Panc1 (cell line): ENCODE measurements around the gene EPGN. TPM values are rescaled to one million over a fixed set of nuclear protein-coding genes. Genes with fewer than 3 reads are reported as not detected.

ENCODE experiments used
- ATAC-seq: fragments of 200-7000 bp; cut with Tn5 transposase; 2 replicates; pipeline ENCODE4 v1.9.1; 2020; ENCODE audit warnings: mild to moderate bottlenecking, moderate library complexity
- BruUV-seq: library from RNA; stranded (reverse); fragments of 400-500 nt; replicated peaks from 2 replicates; lab custom pipeline; 2021; lab: Mats Ljungman, UMichigan
- CTCF ChIA-PET: fragments of 300-600 bp; sonication (Branson Sonifier 250); formaldehyde crosslinking; loops from one replicate; lab custom pipeline; 2022; ENCODE audit warnings: antibody characterized with exemption; lab: Charles Lee
- POLR2A ChIA-PET: fragments of 300-600 bp; sonication (Branson Sonifier 250); formaldehyde crosslinking; loops from one replicate; lab custom pipeline; 2022; ENCODE audit warnings: antibody characterized with exemption; lab: Charles Lee
- DNase-seq: peaks from one replicate; pipeline ENCODE4 v3.0.0-alpha.2; 2010; ENCODE audit warnings: low read depth, low spot score
- H3K27ac ChIP-seq: 2 replicates; pipeline ENCODE4 v1.5.1; 2011; ENCODE audit warnings: mild to moderate bottlenecking, low read length, inconsistent platforms
- H3K27me3 ChIP-seq: fragments of 200-500 bp; sonication (Bioruptor generic); 2 replicates; pipeline ENCODE4 v1.6.0; 2014; ENCODE audit warnings: low read length, inconsistent platforms; ENCODE audit not compliant: control insufficient read depth, insufficient read depth
- H3K36me3 ChIP-seq: fragments of 200-500 bp; sonication (Bioruptor generic); 2 replicates; pipeline ENCODE4 v1.5.1; 2014; ENCODE audit warnings: inconsistent platforms, mild to moderate bottlenecking, low read length, moderate library complexity; ENCODE audit not compliant: control insufficient read depth, insufficient read depth
- H3K4me1 ChIP-seq: 2 replicates; pipeline ENCODE4 v1.5.1; 2011; ENCODE audit warnings: inconsistent platforms, mild to moderate bottlenecking, low read length, moderate library complexity; ENCODE audit not compliant: control insufficient read depth, insufficient read depth
- H3K4me3 ChIP-seq, 2 experiments: 2 replicates each; pipeline ENCODE4 v1.5.1; 2011 to 2012; ENCODE audit warnings: low read depth in 2 of 2, low read length in 2 of 2, mild to moderate bottlenecking in 2 of 2, inconsistent platforms in 1 of 2, moderate library complexity in 1 of 2
- H3K9me3 ChIP-seq: fragments of 200-500 bp; sonication (Bioruptor generic); 2 replicates; pipeline ENCODE4 v1.5.1; 2014; ENCODE audit warnings: low read depth, mild to moderate bottlenecking, inconsistent platforms, low read length, moderate library complexity; ENCODE audit not compliant: control insufficient read depth, insufficient read depth
- CTCF ChIP-seq: fragments of 450-650 bp; IDR thresholded peaks from 2 replicates; pipeline ENCODE4 v1.5.1; 2017; ENCODE audit warnings: mild to moderate bottlenecking
- POLR2AphosphoS5 ChIP-seq: IDR thresholded peaks from 2 replicates; pipeline ENCODE4 v1.6.1; 2012; ENCODE audit warnings: mild to moderate bottlenecking, low read depth, low read length, moderate library complexity
- REST ChIP-seq, 2 experiments: IDR thresholded peaks; 2 replicates each; pipeline ENCODE4 v1.6.1; 2011 to 2012; ENCODE audit warnings: low read depth in 2 of 2, control low read depth in 1 of 2, low read length in 1 of 2, mild to moderate bottlenecking in 1 of 2, moderate library complexity in 1 of 2; ENCODE audit not compliant: insufficient read depth in 1 of 2
- SIN3A ChIP-seq: IDR thresholded peaks from 2 replicates; pipeline ENCODE4 v1.6.1; 2012; ENCODE audit warnings: low read depth, mild to moderate bottlenecking, low read length, moderate library complexity, borderline replicate concordance; ENCODE audit not compliant: insufficient read depth
- TCF7L2 ChIP-seq: IDR thresholded peaks from 2 replicates; pipeline ENCODE4 v1.6.1; 2011; ENCODE audit warnings: mild to moderate bottlenecking, low read depth, low read length, inconsistent platforms
- in situ Hi-C: cut with HindIII; loops from 2 replicates; pipeline ENCODE4 v1.10.0; 2016; ENCODE audit warnings: low sequenced_read_pairs, low pct_unique_long_range_greater_than_20kb
- intact Hi-C: fragments of 100-400 bp; cut with micrococcal nuclease; formaldehyde crosslinking; loops from one replicate; pipeline ENCODE4 v1.10.0; 2022; ENCODE audit not compliant: unreplicated experiment
- total RNA-seq: library from RNA; stranded (reverse); gene quantifications from one replicate; pipeline ENCODE4 v1.2.1, GENCODE V29; 2021; ENCODE audit not compliant: unreplicated experiment

EPGN gene
- total RNA-seq, 1 experiment from 2014 or later = not detected

DNA sequence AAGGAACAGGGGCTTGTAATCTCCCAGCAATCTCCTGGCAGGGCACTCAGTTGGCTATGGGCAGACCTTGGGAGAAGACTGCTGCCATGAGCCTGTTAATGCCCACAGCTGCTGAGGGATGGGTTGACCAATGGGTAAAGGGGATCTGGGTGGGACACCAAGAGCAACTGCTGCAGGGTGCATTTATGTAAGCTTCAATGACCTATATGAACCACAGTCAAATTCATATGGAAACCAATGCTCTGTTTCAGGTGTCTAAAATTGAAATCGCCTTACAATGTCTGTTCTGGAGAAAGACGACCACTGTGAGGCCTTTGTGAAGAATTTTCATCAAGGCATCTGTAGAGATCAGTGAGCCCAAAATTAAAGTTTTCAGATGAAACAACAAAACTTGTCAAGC lies 6.1 kb downstream of the EPGN start:
- Histone ChIP-seq H3K27me3 (no peaks in the 10 kb centered on the region), H3K9me3 (no peaks in the 10 kb centered on the region), H3K36me3 (no peaks in the 10 kb centered on the region), H3K4me1 (no peaks in the 10 kb centered on the region), H3K4me3 (no peak overlapping the region), H3K27ac (no peak overlapping the region)
- ChIA-PET POLR2A (interaction anchor here (0.6 kb wide), 1 partner anchor 8 kb away, joined by 3 read pairs; no protein-coding TSS in a partner anchor), CTCF (no interaction called here)
- in situ Hi-C loops (no loop called here), intact Hi-C loops (no loop called here)
- ATAC-seq (no peak), DNase-seq (no peak)
- no TSS peak for BruUV-seq
- TF ChIP-seq POLR2AphosphoS5 (no peak), TCF7L2 (no peak), CTCF (no peak), REST (IDR thresholded peaks at IDR 0.05; ENCODE audit: insufficient read depth in 1 of 2, low read depth in 2 of 2, low read length in 1 of 2) (no peak), SIN3A (no peak)

- TF ChIP-seq SIN3A (no peak), POLR2AphosphoS5 (no peak), REST (IDR thresholded peaks at IDR 0.05; ENCODE audit: insufficient read depth in 1 of 2, low read depth in 2 of 2, low read length in 1 of 2) (no peak), TCF7L2 (no peak), CTCF (no peak)
- no peak overlapping the region for H3K27ac ChIP-seq
- in situ Hi-C loops = no loop called here
- DNase-seq (no peak), ATAC-seq (no peak)
- POLR2A ChIA-PET = interaction anchor here (0.6 kb wide), 1 partner anchor 9 kb away, joined by 3 read pairs; no protein-coding TSS in a partner anchor
- H3K9me3 ChIP-seq = no peaks in the 10 kb centered on the region
- BruUV-seq = no TSS peak
- H3K4me1 ChIP-seq = no peaks in the 10 kb centered on the region
- no peaks in the 10 kb centered on the region for H3K36me3 ChIP-seq
- H3K27me3 ChIP-seq = no peaks in the 10 kb centered on the region
- intact Hi-C loops = no loop called here
- CTCF ChIA-PET = no interaction called here
- no peak overlapping the region for H3K4me3 ChIP-seq
These were observed 6.7 kb downstream of the EPGN start for GRCh38 chr4:74314944-74315343.
